IMR-90 (cell line): Measurements from ENCODE around the gene PLA2G2F. TPM values are rescaled to one million over a fixed set of nuclear protein-coding genes. Genes with fewer than 3 reads are reported as not detected.

ENCODE experiments used
- ATAC-seq: fragments of 200-7000 bp; cut with Tn5 transposase; 2 replicates; pipeline ENCODE4 v1.9.1; 2020; ENCODE audit warnings: low read depth, mild to moderate bottlenecking, moderate library complexity
- BruUV-seq: library from RNA; stranded (reverse); fragments of 400-500 nt; replicated peaks from 2 replicates; lab custom pipeline; 2021; lab: Mats Ljungman, UMichigan
- CTCF ChIA-PET: fragments of 300-600 bp; formaldehyde crosslinking; extraction: SDS; loops from one replicate; lab custom pipeline; 2021; ENCODE audit warnings: antibody characterized with exemption; lab: Yijun Ruan, JAX
- POLR2A ChIA-PET: fragments of 300-600 bp; sonication (Branson Sonifier 250); formaldehyde crosslinking; loops from one replicate; lab custom pipeline; 2022; ENCODE audit warnings: antibody characterized with exemption; ENCODE audit not compliant: unreplicated experiment; lab: Charles Lee
- DNase-seq: peaks from one replicate; pipeline ENCODE4 v3.0.0; 2013
- H2AFZ ChIP-seq: replicated peaks from 2 replicates; pipeline ENCODE3; 2013; ENCODE audit warnings: low read length, mild to moderate bottlenecking; ENCODE audit not compliant: poor library complexity
- H2AK5ac ChIP-seq: 2 replicates; pipeline ENCODE4 v1.6.1; 2013; ENCODE audit warnings: low read depth, low read length, inconsistent platforms
- H2AK9ac ChIP-seq: replicated peaks from 2 replicates; pipeline ENCODE3; 2013; ENCODE audit warnings: mild to moderate bottlenecking, low read depth, low read length, moderate library complexity; ENCODE audit not compliant: poor library complexity
- H2BK120ac ChIP-seq: 2 replicates; pipeline ENCODE4 v1.6.1; 2013; ENCODE audit warnings: low read depth, low read length, inconsistent platforms
- H2BK15ac ChIP-seq: 3 replicates; pipeline ENCODE4 v1.6.1; 2013; ENCODE audit warnings: low read depth, low read length, inconsistent platforms
- H2BK20ac ChIP-seq: 2 replicates; pipeline ENCODE4 v1.6.1; 2013; ENCODE audit warnings: low read depth, mild to moderate bottlenecking, inconsistent platforms, low read length, moderate library complexity
- H2BK5ac ChIP-seq: 2 replicates; pipeline ENCODE4 v1.6.1; 2013; ENCODE audit warnings: mild to moderate bottlenecking, low read depth, low read length, inconsistent platforms; ENCODE audit not compliant: poor library complexity, severe bottlenecking
- H3K14ac ChIP-seq: replicated peaks from 2 replicates; pipeline ENCODE4 v1.6.1; 2013; ENCODE audit warnings: low read depth, low read length, inconsistent platforms
- H3K18ac ChIP-seq: 2 replicates; pipeline ENCODE4 v1.6.1; 2013; ENCODE audit warnings: low read depth, low read length, control low read depth
- H3K23ac ChIP-seq: 2 replicates; pipeline ENCODE4 v1.6.1; 2013; ENCODE audit warnings: low read depth, low read length, inconsistent platforms
- H3K27ac ChIP-seq: 2 replicates; pipeline ENCODE4 v1.5.1; 2013; ENCODE audit warnings: mild to moderate bottlenecking, control low read depth, low read length; ENCODE audit not compliant: insufficient read depth
- H3K27me3 ChIP-seq: 2 replicates; pipeline ENCODE4 v1.6.1; 2013; ENCODE audit warnings: low read length; ENCODE audit not compliant: control insufficient read depth, insufficient read depth
- H3K36me3 ChIP-seq: 2 replicates; pipeline ENCODE4 v1.6.1; 2013; ENCODE audit warnings: low read length, mixed read lengths; ENCODE audit not compliant: control insufficient read depth, insufficient read depth
- H3K4ac ChIP-seq: 2 replicates; pipeline ENCODE4 v1.6.1; 2013; ENCODE audit warnings: low read depth, low read length, inconsistent platforms
- H3K4me1 ChIP-seq: 2 replicates; pipeline ENCODE4 v1.6.1; 2013; ENCODE audit warnings: low read length, mixed read lengths; ENCODE audit not compliant: control insufficient read depth, insufficient read depth
- H3K4me2 ChIP-seq: 2 replicates; pipeline ENCODE4 v1.6.1; 2013; ENCODE audit warnings: low read depth, mild to moderate bottlenecking, control low read depth, low read length, moderate library complexity
- H3K4me3 ChIP-seq: 2 replicates; pipeline ENCODE4 v1.5.1; 2013; ENCODE audit warnings: low read depth, mild to moderate bottlenecking, control low read depth, low read length, moderate library complexity; ENCODE audit not compliant: insufficient read depth
- H3K56ac ChIP-seq: 2 replicates; pipeline ENCODE4 v1.6.1; 2013; ENCODE audit warnings: low read length, inconsistent platforms; ENCODE audit not compliant: insufficient read depth; ENCODE audit errors: extremely low read depth
- H3K79me1 ChIP-seq, 2 experiments: 2 replicates each; pipeline ENCODE4 v1.6.1; 2013; ENCODE audit warnings: low read length in 2 of 2, inconsistent platforms in 1 of 2, low read depth in 1 of 2
- H3K9ac ChIP-seq: 2 replicates; pipeline ENCODE4 v1.6.1; 2013; ENCODE audit warnings: low read depth, low read length, control low read depth
- H3K9me1 ChIP-seq: 2 replicates; pipeline ENCODE4 v1.6.1; 2013; ENCODE audit warnings: low read length, inconsistent platforms; ENCODE audit not compliant: insufficient read depth
- H3K9me3 ChIP-seq: 2 replicates; pipeline ENCODE4 v1.6.1; 2013; ENCODE audit warnings: low read length; ENCODE audit not compliant: control insufficient read depth, insufficient read depth
- H4K20me1 ChIP-seq: 2 replicates; pipeline ENCODE4 v1.6.1; 2013; ENCODE audit warnings: low read length, inconsistent platforms; ENCODE audit not compliant: insufficient read depth
- H4K5ac ChIP-seq: 2 replicates; pipeline ENCODE4 v1.6.1; 2013; ENCODE audit warnings: mild to moderate bottlenecking, low read depth, low read length, control low read depth
- H4K8ac ChIP-seq, 2 experiments: 2 replicates each; pipeline ENCODE4 v1.6.1; 2013; ENCODE audit warnings: low read depth in 2 of 2, low read length in 2 of 2, control low read depth in 1 of 2, inconsistent platforms in 1 of 2
- H4K91ac ChIP-seq: 2 replicates; pipeline ENCODE4 v1.6.1; 2013; ENCODE audit warnings: low read depth, low read length, inconsistent platforms; ENCODE audit not compliant: insufficient read depth
- BHLHE40 ChIP-seq: fragments of 150-350 bp; IDR thresholded peaks from 2 replicates; pipeline ENCODE4 v1.6.1; 2016; ENCODE audit warnings: mild to moderate bottlenecking, low read depth, low read length
- CEBPB ChIP-seq: IDR thresholded peaks from 2 replicates; pipeline ENCODE4 v1.6.1; 2012; ENCODE audit warnings: low read depth, low read length, improper control_type of control experiment
- CHD1 ChIP-seq: IDR thresholded peaks from 2 replicates; pipeline ENCODE4 v1.6.1; 2012; ENCODE audit warnings: low read depth, low read length, improper control_type of control experiment
- FOS ChIP-seq: fragments of 150-350 bp; IDR thresholded peaks from 2 replicates; pipeline ENCODE4 v1.6.1; 2016; ENCODE audit warnings: low read depth, low read length
- MAFK ChIP-seq: IDR thresholded peaks from 2 replicates; pipeline ENCODE4 v1.6.1; 2012; ENCODE audit warnings: low read depth, low read length, improper control_type of control experiment
- NFE2L2 ChIP-seq: fragments of 150-350 bp; IDR thresholded peaks from 2 replicates; pipeline ENCODE4 v1.6.1; 2016; ENCODE audit warnings: low read depth, mild to moderate bottlenecking, low read length
- POLR2A ChIP-seq: IDR thresholded peaks from 2 replicates; pipeline ENCODE4 v1.6.1; 2012; ENCODE audit warnings: mild to moderate bottlenecking, low read depth, low read length
- RCOR1 ChIP-seq: IDR thresholded peaks from 2 replicates; pipeline ENCODE4 v1.6.1; 2012; ENCODE audit warnings: mild to moderate bottlenecking, low read length, improper control_type of control experiment; ENCODE audit not compliant: insufficient replicate concordance
- RFX5 ChIP-seq: IDR thresholded peaks from 2 replicates; pipeline ENCODE4 v1.8.0; 2012; ENCODE audit warnings: low read depth, mild to moderate bottlenecking, low read length, moderate library complexity
- dilution Hi-C: fragments of 300-500 bp; cut with HindIII; formaldehyde crosslinking; loops from one replicate; pipeline ENCODE4 v1.14.3; 2018; ENCODE audit warnings: low sequenced_read_pairs; ENCODE audit not compliant: unreplicated experiment
- in situ Hi-C: fragments of 300-500 bp; cut with MboI; formaldehyde crosslinking; loops from 3 replicates; pipeline ENCODE4 v1.14.3; 2019; ENCODE audit warnings: low sequenced_read_pairs, inconsistent platforms, mixed read lengths
- intact Hi-C: fragments of 100-400 bp; cut with micrococcal nuclease; formaldehyde crosslinking; loops from 2 replicates; pipeline ENCODE4 v1.10.0; 2022
- polyA plus RNA-seq, 3 experiments: library from polyadenylated mRNA; depleted of rRNA; stranded (reverse); fragments of >200 nt; gene quantifications; 2 replicates each; pipeline ENCODE4 v1.2.3, GENCODE V29; 2012; ENCODE audit warnings: low replicate concordance in 1 of 3
- total RNA-seq: library from RNA; depleted of rRNA; stranded (reverse); fragments of >200 nt; gene quantifications from 2 replicates; pipeline ENCODE4 v1.2.3, GENCODE V29; 2012
- TF ChIP-seq, protein P1 (sequence below): fragments of 150-350 bp; IDR thresholded peaks from 2 replicates; pipeline ENCODE4 v1.6.1; 2017; ENCODE audit warnings: mild to moderate bottlenecking, antibody characterized with exemption, low read length, low read depth

PLA2G2F gene
- total and polyA plus RNA-seq, 2 of the 4 experiments (the other 2 are of a cell fraction): not detected

DNA sequence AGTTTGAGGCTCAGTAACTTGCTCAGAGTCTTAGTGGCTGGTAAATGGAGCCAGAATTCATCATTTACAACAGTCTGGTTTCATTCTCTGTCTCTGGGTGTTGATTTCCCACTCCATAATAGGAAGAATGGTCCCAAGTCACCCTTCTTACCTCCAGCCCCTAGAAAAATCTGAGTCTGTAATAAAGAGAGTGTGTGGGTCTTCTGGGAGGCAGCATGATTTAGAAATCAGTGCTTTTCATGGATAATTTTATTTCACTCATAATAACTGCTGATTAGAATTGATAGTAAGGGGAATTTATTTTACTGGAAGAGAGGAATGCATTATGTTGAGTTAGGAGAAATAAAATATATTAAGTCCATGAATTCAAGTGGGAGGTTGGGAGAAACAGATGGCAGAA is 21.9 kb upstream of the PLA2G2F start:
- Histone ChIP-seq H4K91ac (no peak overlapping the region), H3K9me1 (no peaks in the 10 kb centered on the region), H4K8ac (no peak overlapping the region), H3K56ac (no peak overlapping the region), H2AK5ac (no peak overlapping the region), H4K5ac (no peak overlapping the region), H3K4me2 (no peak overlapping the region), H3K9me3 (no peaks in the 10 kb centered on the region), H3K23ac (no peak overlapping the region), H3K9ac (no peak overlapping the region), H3K4me1 (no peaks in the 10 kb centered on the region), H3K14ac (no peak overlapping the region), H3K27ac (no peak overlapping the region), H2BK15ac (no peak overlapping the region), H2BK20ac (no peak overlapping the region), H3K79me1 (no peaks in the 10 kb centered on the region), H3K27me3 (peaks cover 39% of the 10 kb centered on the region), H3K4me3 (no peak overlapping the region), H2AFZ (no peak overlapping the region), H3K36me3 (no peaks in the 10 kb centered on the region), H2AK9ac (no peak overlapping the region), H3K18ac (no peak overlapping the region), H4K20me1 (no peaks in the 10 kb centered on the region), H2BK120ac (no peak overlapping the region), H3K4ac (no peak overlapping the region), H2BK5ac (no peak overlapping the region)
- DNase-seq: no peak
- no TSS peak for BruUV-seq
- CTCF ChIA-PET: no interaction called here
- no peak for ATAC-seq
- TF ChIP-seq RFX5: no peak
- no peak for TF ChIP-seq RCOR1
- TF ChIP-seq, protein P1, sequence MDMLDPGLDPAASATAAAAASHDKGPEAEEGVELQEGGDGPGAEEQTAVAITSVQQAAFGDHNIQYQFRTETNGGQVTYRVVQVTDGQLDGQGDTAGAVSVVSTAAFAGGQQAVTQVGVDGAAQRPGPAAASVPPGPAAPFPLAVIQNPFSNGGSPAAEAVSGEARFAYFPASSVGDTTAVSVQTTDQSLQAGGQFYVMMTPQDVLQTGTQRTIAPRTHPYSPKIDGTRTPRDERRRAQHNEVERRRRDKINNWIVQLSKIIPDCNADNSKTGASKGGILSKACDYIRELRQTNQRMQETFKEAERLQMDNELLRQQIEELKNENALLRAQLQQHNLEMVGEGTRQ: no peak
- TF ChIP-seq CEBPB: no peak
- TF ChIP-seq POLR2A: no peak
- no peak for TF ChIP-seq NFE2L2
- TF ChIP-seq BHLHE40: no peak
- no peak for TF ChIP-seq MAFK
- no peak for TF ChIP-seq CHD1
- TF ChIP-seq FOS: no peak
- in situ Hi-C loops (no loop called here), dilution Hi-C loops (no loop called here), intact Hi-C loops (no loop called here)
- POLR2A ChIA-PET: no interaction called here
